HepG2 (cell line): ENCODE measurements around the gene SSTR5. TPM values are rescaled to one million over a fixed set of nuclear protein-coding genes. Genes with fewer than 3 reads are reported as not detected.
A peak's percentile ranks its signal among the peaks of the same experiment; 100 is the strongest.

Source experiments
- AGO1 ChIP-seq: fragments of 200-400 bp; formaldehyde crosslinking; IDR thresholded peaks from 2 replicates; pipeline ENCODE4 v1.6.1; 2017; ENCODE audit warnings: mild to moderate bottlenecking, low read depth, low read length, moderate library complexity; ENCODE audit not compliant: poor library complexity, severe bottlenecking
- AHR ChIP-seq: IDR thresholded peaks from 2 replicates; pipeline ENCODE4 v1.6.1; 2018; ENCODE audit warnings: missing genetic modification reagents, missing compliant biosample characterization
- ATF5 ChIP-seq: sonication (generic); formaldehyde crosslinking; IDR thresholded peaks from 2 replicates; pipeline ENCODE4 v1.4.0; 2020; ENCODE audit warnings: mild to moderate bottlenecking, low read depth, missing genetic modification reagents
- CAMTA2 ChIP-seq: sonication (generic); formaldehyde crosslinking; IDR thresholded peaks from 2 replicates; pipeline ENCODE4 v1.4.0; 2020; ENCODE audit warnings: mild to moderate bottlenecking, missing genetic modification reagents, borderline replicate concordance
- CBX2 ChIP-seq, 2 experiments: fragments of 200-600 bp in 1 of 2; sonication (generic); formaldehyde crosslinking in 1 of 2; IDR thresholded peaks; 2 replicates each; pipeline versions ENCODE4 v1.7.0 to v1.8.1; 2018 to 2022; ENCODE audit warnings: low read depth in 2 of 2, low read length in 1 of 2, mild to moderate bottlenecking in 1 of 2, missing genetic modification reagents in 1 of 2
- FOXA1 ChIP-seq, 2 experiments: fragments of 450-650 bp in 1 of 2; sonication (generic) in 1 of 2; formaldehyde crosslinking in 1 of 2; IDR thresholded peaks; 2 replicates each; pipeline versions ENCODE4 v1.4.0 to v1.6.1; 2016 to 2020; ENCODE audit warnings: missing genetic modification reagents in 1 of 2
- GLMP ChIP-seq: sonication (generic); formaldehyde crosslinking; IDR thresholded peaks from 2 replicates; pipeline ENCODE4 v1.9.0; 2021; ENCODE audit warnings: missing genetic modification reagents, mild to moderate bottlenecking, borderline replicate concordance
- HIVEP1 ChIP-seq: sonication (generic); formaldehyde crosslinking; IDR thresholded peaks from 2 replicates; pipeline ENCODE4 v1.4.0; 2020; ENCODE audit warnings: mild to moderate bottlenecking, missing genetic modification reagents
- HNF4G ChIP-seq, 2 experiments: sonication (generic) in 1 of 2; formaldehyde crosslinking in 1 of 2; IDR thresholded peaks; 2 replicates each; pipeline versions ENCODE4 v1.4.0 to v1.6.1; 2011 to 2020; ENCODE audit warnings: borderline replicate concordance in 2 of 2, low read depth in 2 of 2, mild to moderate bottlenecking in 2 of 2, low read length in 1 of 2, missing genetic modification reagents in 1 of 2, moderate library complexity in 1 of 2
- IKZF5 ChIP-seq: IDR thresholded peaks from 2 replicates; pipeline ENCODE4 v1.6.1; 2018; ENCODE audit warnings: missing genetic modification reagents, mild to moderate bottlenecking, missing compliant biosample characterization
- KAT8 ChIP-seq: IDR thresholded peaks from 2 replicates; pipeline ENCODE4 v1.6.1; 2016; ENCODE audit warnings: missing genetic modification reagents, missing compliant biosample characterization
- MBD4 ChIP-seq: IDR thresholded peaks from 2 replicates; pipeline ENCODE4 v1.6.1; 2012; ENCODE audit warnings: low read length, inconsistent platforms, borderline replicate concordance
- NAIF1 ChIP-seq: sonication (generic); formaldehyde crosslinking; IDR thresholded peaks from 2 replicates; pipeline ENCODE4 v1.5.0; 2020; ENCODE audit warnings: mild to moderate bottlenecking, missing genetic modification reagents, borderline replicate concordance
- POLR2AphosphoS5 ChIP-seq: IDR thresholded peaks from 2 replicates; pipeline ENCODE4 v1.6.1; 2012; ENCODE audit warnings: low read depth, low read length
- SKI ChIP-seq: fragments of 450-650 bp; IDR thresholded peaks from one replicate; pipeline ENCODE4 v1.6.1; 2018; ENCODE audit warnings: mild to moderate bottlenecking; ENCODE audit not compliant: partially characterized antibody
- TGIF2 ChIP-seq: IDR thresholded peaks from 2 replicates; pipeline ENCODE4 v1.6.1; 2016; ENCODE audit warnings: control low read depth, missing compliant biosample characterization
- ZNF350 ChIP-seq: sonication (generic); formaldehyde crosslinking; IDR thresholded peaks from 2 replicates; pipeline ENCODE4 v1.4.0; 2020; ENCODE audit warnings: mild to moderate bottlenecking, low read depth, missing genetic modification reagents, borderline replicate concordance
- ZNF598 ChIP-seq: sonication (generic); formaldehyde crosslinking; IDR thresholded peaks from 2 replicates; pipeline ENCODE4 v1.5.1; 2020; ENCODE audit warnings: mild to moderate bottlenecking, missing genetic modification reagents, borderline replicate concordance
- ZNF83 ChIP-seq: sonication (generic); formaldehyde crosslinking; IDR thresholded peaks from 2 replicates; pipeline ENCODE4 v1.4.0; 2020; ENCODE audit warnings: missing genetic modification reagents, mild to moderate bottlenecking, borderline replicate concordance
- polyA plus RNA-seq, 8 experiments: library from polyadenylated mRNA; depleted of rRNA in 3 of 8; stranded (reverse) in 7 of 8; unstranded in 1 of 8; fragments of >200 nt; fragmentation: Illumina TruSeq in 4 of 8; extraction: Trizol in 4 of 8; gene quantifications; 2 replicates each; pipeline versions ENCODE4 v1.2.1 to v1.2.3, GENCODE V29; 2011 to 2016; ENCODE audit warnings: low read depth in 4 of 8, missing spikeins in 1 of 8, mixed read lengths in 1 of 8; ENCODE audit not compliant: insufficient read depth in 1 of 8
- total RNA-seq, 5 experiments: library from RNA; depleted of rRNA; stranded (reverse); fragments of >200 nt; fragmentation: Illumina TruSeq; extraction: Trizol; gene quantifications; 2 replicates each; pipeline ENCODE4 v1.2.3, GENCODE V29; 2016; ENCODE audit warnings: low read depth in 1 of 5
- TF ChIP-seq, protein P1 (sequence below): sonication (generic); formaldehyde crosslinking; IDR thresholded peaks from 2 replicates; pipeline ENCODE4 v1.5.0; 2020; ENCODE audit warnings: mild to moderate bottlenecking, missing genetic modification reagents
- TF ChIP-seq, protein P2 (sequence below): sonication (generic); formaldehyde crosslinking; conservative IDR thresholded peaks from 2 replicates; pipeline ENCODE4 v1.8.1; 2023; ENCODE audit warnings: missing genetic modification reagents

The SSTR5 gene
- total and polyA plus RNA-seq, 2 of the 13 experiments (the other 11 are each of a cell fraction or from before 2014, with no cell fraction given): 0.20 to 0.49 TPM

DNA sequence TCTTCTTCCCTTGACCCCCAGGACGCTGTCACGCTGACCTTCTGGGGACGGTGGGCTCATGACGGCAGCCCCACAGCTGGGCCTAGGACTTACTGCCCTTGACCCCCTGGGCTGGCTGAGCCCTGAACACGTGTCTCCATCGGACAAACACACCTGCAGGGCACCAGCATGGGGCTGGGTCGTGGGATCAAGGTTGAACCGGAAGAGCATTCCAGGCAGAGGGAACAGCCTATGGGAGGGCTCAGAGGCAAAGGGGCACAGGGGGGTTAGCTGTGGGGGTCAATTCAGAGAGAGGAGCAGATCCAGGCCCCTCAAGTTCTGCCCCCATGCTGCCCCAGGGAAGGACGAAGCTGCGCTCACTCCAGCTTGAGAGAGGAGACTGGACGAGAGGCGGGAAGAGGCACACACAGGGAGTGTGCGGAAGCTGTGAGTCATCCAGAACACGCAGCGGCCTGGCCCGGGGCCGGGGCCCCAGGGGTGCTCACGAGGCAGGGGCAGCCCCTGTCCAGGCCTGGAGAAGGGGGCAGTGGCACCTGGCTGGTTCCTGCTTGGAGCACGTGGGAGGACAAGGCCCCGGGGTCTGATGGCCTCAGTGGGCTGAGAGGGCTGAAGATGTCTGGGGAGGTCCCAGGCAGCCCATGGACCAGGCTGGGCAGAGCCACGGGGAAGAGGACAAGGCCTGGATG is 9.9 kb downstream of the SSTR5 start (continued):
- TF ChIP-seq HNF4G (IDR thresholded peaks at IDR 0.05; ENCODE audit: borderline replicate concordance, low read depth, low read length) (peak; percentile 54; the same call in 1 of the 2 replicates), HNF4G (CRISPR knock-in tag; IDR thresholded peaks at IDR 0.05; ENCODE audit: borderline replicate concordance, low read depth) (peak; percentile 85; the same call in 1 of the 2 replicates), POLR2AphosphoS5 (no peak), TGIF2 (CRISPR knock-in tag) (peak; percentile 56), ZNF83 (CRISPR knock-in tag) (peak; percentile 87; the same call in 1 of the 2 replicates), ATF5 (no peak), HIVEP1 (CRISPR knock-in tag) (peak; percentile 95), GLMP (CRISPR knock-in tag) (no peak), AHR (CRISPR knock-in tag) (peak; percentile 80; the same call in 1 of the 2 replicates), SKI (peak; percentile 35), CBX2 (IDR thresholded peaks at IDR 0.05; ENCODE audit: low read depth, low read length) (no peak), CBX2 (CRISPR knock-in tag; IDR thresholded peaks at IDR 0.05; ENCODE audit: low read depth) (peak; percentile 34; the same call in 1 of the 2 replicates), NAIF1 (CRISPR knock-in tag) (peak; percentile 38; the same call in 1 of the 2 replicates), IKZF5 (peak; percentile 92), MBD4 (no peak), KAT8 (CRISPR knock-in tag) (peak; percentile 84), AGO1 (peak; percentile 14), FOXA1 (IDR thresholded peaks at IDR 0.05) (no peak), FOXA1 (CRISPR knock-in tag; IDR thresholded peaks at IDR 0.05) (peak; percentile 29; the same call in 1 of the 2 replicates), CAMTA2 (peak; percentile 74; the same call in 1 of the 2 replicates), ZNF598 (peak; percentile 92; the same call in 1 of the 2 replicates), ZNF350 (CRISPR knock-in tag) (peak; percentile 95)
- TF ChIP-seq, protein P1, sequence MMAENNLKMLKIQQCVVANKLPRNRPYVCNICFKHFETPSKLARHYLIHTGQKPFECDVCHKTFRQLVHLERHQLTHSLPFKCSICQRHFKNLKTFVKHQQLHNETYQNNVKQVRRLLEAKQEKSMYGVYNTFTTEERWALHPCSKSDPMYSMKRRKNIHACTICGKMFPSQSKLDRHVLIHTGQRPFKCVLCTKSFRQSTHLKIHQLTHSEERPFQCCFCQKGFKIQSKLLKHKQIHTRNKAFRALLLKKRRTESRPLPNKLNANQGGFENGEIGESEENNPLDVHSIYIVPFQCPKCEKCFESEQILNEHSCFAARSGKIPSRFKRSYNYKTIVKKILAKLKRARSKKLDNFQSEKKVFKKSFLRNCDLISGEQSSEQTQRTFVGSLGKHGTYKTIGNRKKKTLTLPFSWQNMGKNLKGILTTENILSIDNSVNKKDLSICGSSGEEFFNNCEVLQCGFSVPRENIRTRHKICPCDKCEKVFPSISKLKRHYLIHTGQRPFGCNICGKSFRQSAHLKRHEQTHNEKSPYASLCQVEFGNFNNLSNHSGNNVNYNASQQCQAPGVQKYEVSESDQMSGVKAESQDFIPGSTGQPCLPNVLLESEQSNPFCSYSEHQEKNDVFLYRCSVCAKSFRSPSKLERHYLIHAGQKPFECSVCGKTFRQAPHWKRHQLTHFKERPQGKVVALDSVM (CRISPR knock-in tag): peak; percentile 63; the same call in 1 of the 2 replicates
- TF ChIP-seq, protein P2, sequence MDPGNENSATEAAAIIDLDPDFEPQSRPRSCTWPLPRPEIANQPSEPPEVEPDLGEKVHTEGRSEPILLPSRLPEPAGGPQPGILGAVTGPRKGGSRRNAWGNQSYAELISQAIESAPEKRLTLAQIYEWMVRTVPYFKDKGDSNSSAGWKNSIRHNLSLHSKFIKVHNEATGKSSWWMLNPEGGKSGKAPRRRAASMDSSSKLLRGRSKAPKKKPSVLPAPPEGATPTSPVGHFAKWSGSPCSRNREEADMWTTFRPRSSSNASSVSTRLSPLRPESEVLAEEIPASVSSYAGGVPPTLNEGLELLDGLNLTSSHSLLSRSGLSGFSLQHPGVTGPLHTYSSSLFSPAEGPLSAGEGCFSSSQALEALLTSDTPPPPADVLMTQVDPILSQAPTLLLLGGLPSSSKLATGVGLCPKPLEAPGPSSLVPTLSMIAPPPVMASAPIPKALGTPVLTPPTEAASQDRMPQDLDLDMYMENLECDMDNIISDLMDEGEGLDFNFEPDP (CRISPR knock-in tag): no peak
